Pancreas (tissue), 10 donors: ENCODE results near the gene MGAT3. TPM values are rescaled to one million over a fixed set of nuclear protein-coding genes. Genes with fewer than 3 reads are reported as not detected.

Source experiments
- ATAC-seq, 4 donors: fragments of 200-7000 bp; cut with Tn5 transposase; one replicate each; pipeline versions ENCODE4 v1.8.0 to v1.9.1; 2020; ENCODE audit warnings: mild to moderate bottlenecking in 4 of 4, moderate library complexity in 4 of 4
- DNase-seq, 6 donors: peaks; one replicate each; pipeline ENCODE4 v3.0.0-alpha.2; 2020
- FAIRE-seq: peaks from 2 replicates; lab custom pipeline; 2012; peaks lifted over from hg19 to GRCh38; lab: Jason Lieb, UNC
- H3K27ac ChIP-seq, 4 donors: fragments of 200-600 bp; sonication (generic); 1 replicate in 3 of 4; 2 replicates in 1 of 4; pipeline versions ENCODE4 v1.5.0 to v1.8.0; 2020
- H3K27me3 ChIP-seq, 4 donors: fragments of 200-600 bp; one replicate each; pipeline ENCODE4 v1.8.0; 2021
- H3K36me3 ChIP-seq, 3 donors: fragments of 200-600 bp; sonication (generic) in 1 of 3; one replicate each; pipeline versions ENCODE4 v1.5.0 to v1.8.0; 2020 to 2021
- H3K4me1 ChIP-seq, 3 donors: fragments of 200-600 bp; one replicate each; pipeline ENCODE4 v1.8.0; 2021
- H3K4me3 ChIP-seq, 4 donors: fragments of 200-600 bp; sonication (generic) in 2 of 4; one replicate each; pipeline versions ENCODE4 v1.5.0 to v1.8.0; 2020 to 2021
- H3K9me3 ChIP-seq, 4 donors: fragments of 200-600 bp; one replicate each; pipeline ENCODE4 v1.8.0; 2021
- CTCF ChIP-seq, 4 donors: fragments of 200-600 bp; sonication (generic) in 3 of 4; IDR thresholded peaks; one replicate each; pipeline versions ENCODE4 v1.5.0 to v1.8.0; 2021; ENCODE audit warnings: antibody characterized with exemption in 4 of 4
- WGBS, 2 donors: extraction: QIAGEN DNeasy Blood & Tissue Kit; methylation state at CpG; one replicate each; pipeline ENCODE4 v1.1.7; 2013; 5-methylcytosine and 5-hydroxymethylcytosine counted together
- intact Hi-C, 3 donors: fragments of 100-400 bp; cut with DNase I; formaldehyde crosslinking; loops; one replicate each; pipeline versions ENCODE4 v1.11.1 to v1.14.2; 2022
- polyA plus RNA-seq, 2 donors: library from polyadenylated mRNA; stranded (reverse); fragments of 200-250 nt; gene quantifications; one replicate each; pipeline ENCODE4 v1.2.3, GENCODE V29; 2013
- total RNA-seq, 6 donors: library from RNA; stranded (reverse); fragmentation: NEBNext Ultra II Directional in 4 of 6; extraction: Animal tissue kit (Norgen Biotek cat#: 25700) in 4 of 6; gene quantifications; one replicate each; pipeline versions ENCODE4 v1.2.1 to v1.2.4, GENCODE V29; 2021 to 2023
- donor health status: healthy with polysubstance abuse.
- donor health status: DM: no; HTN: no; CAD: no; lungs with moderate emphysema.
- donor health status: DM: no; HTN: no; CAD: no.
- donor health status: control.
- donor health status: control.
- donor health status: Bipolar disorder and iron deficiency.
- donor health status: DM: yes; HTN: yes; CAD: no.
- donor health status: DM: no; HTN: no; CAD: no.
- donor health status: DM: no; HTN: no; CAD: no.
- donor health status: DM: yes; HTN: yes; CAD: no.

MGAT3 gene
- total and polyA plus RNA-seq, 8 donors, result 1.5 to 4.2 (median 2.2) TPM

- no peaks in the 10 kb centered on the region for H3K4me1 ChIP-seq
- FAIRE-seq, result no peak
- no peak for ATAC-seq
- H3K27me3 ChIP-seq, result no peaks in the 10 kb centered on the region
- peaks cover 0 to 40% (median 20%) of the 10 kb centered on the region in 3 donors for H3K36me3 ChIP-seq
- no peak overlapping the region for H3K4me3 ChIP-seq
- intact Hi-C loops, result no loop called here
- H3K9me3 ChIP-seq, result no peaks in the 10 kb centered on the region
- 78 to 84% methylated on average over 7 of the region's 7 CpGs for WGBS, 2 donors
- TF ChIP-seq CTCF (IDR thresholded peaks at IDR 0.05), result no peak
- H3K27ac ChIP-seq, result no peak overlapping the region
- DNase-seq, result peak in 1 of 6 donors; percentile 39
Measured at GRCh38 chr22:39416319-39416718, 40.5 kb upstream of the MGAT3 start.

DNA sequence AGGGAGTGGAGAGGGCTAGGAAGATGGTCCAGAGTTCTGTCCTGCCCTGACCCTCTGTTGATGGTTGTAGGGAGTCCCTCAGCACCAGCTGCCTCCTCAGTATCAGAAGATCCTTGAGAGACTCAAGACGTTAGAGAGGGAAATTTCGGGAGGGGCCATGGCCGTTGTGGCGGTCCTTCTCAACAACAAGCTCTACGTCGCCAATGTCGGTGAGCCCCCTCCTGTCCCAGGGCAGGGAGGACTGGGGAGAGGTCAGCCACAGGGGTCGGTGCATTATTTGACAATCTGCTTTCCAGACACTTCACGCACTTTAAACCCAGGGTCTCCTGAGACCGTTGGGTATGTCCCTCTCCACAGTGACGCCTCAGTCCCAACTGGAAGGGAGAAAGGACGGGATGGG is 39.2 kb upstream of the MGAT3 start:
- peak in 1 of 6 donors; percentile 16 for DNase-seq

DNA sequence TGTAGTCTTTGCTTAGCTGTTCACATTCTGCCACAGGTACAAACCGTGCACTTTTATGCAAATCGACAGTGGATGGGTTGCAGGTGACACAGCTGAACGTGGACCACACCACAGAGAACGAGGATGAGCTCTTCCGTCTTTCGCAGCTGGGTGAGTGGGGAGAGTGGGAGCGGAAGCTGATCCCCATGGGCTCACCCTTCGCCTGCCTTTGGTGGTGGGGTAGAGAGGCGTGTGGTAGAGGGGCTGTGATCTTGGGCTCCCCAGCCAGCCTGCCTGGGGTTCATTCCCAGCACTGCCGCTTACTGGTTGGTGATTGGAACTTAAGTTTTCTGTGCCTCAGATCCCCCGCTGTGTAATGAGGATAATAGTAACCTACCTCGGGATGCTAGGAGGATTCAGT is 38.1 kb upstream of the MGAT3 start:
- H3K4me1 ChIP-seq, result no peaks in the 10 kb centered on the region
- H3K27ac ChIP-seq, result no peak overlapping the region
- WGBS, 2 donors, result 85 to 92% methylated on average over 12 of the region's 12 CpGs
- no peaks in the 10 kb centered on the region for H3K27me3 ChIP-seq
- intact Hi-C loops, result no loop called here
- H3K9me3 ChIP-seq, result no peaks in the 10 kb centered on the region
- DNase-seq (peak in 1 of 6 donors; percentile 13), FAIRE-seq (no peak), ATAC-seq (no peak)
- no peak for TF ChIP-seq CTCF (IDR thresholded peaks at IDR 0.05)
- peaks cover 0 to 49% (median 20%) of the 10 kb centered on the region in 3 donors for H3K36me3 ChIP-seq
- H3K4me3 ChIP-seq, result no peak overlapping the region

More for the DNA sequence above, 39.2 kb upstream of the MGAT3 start:
- TF ChIP-seq CTCF (IDR thresholded peaks at IDR 0.05), result no peak
- no peaks in the 10 kb centered on the region for H3K9me3 ChIP-seq
- FAIRE-seq (no peak), ATAC-seq (no peak)
- H3K27me3 ChIP-seq, result no peaks in the 10 kb centered on the region
- H3K27ac ChIP-seq, result no peak overlapping the region
- H3K4me1 ChIP-seq, result no peaks in the 10 kb centered on the region
- intact Hi-C loops, result no loop called here
- WGBS, 2 donors, result 91 to 95% methylated on average over 12 of the region's 12 CpGs
- H3K4me3 ChIP-seq, result no peak overlapping the region
- peaks cover 0 to 49% (median 20%) of the 10 kb centered on the region in 3 donors for H3K36me3 ChIP-seq

DNA sequence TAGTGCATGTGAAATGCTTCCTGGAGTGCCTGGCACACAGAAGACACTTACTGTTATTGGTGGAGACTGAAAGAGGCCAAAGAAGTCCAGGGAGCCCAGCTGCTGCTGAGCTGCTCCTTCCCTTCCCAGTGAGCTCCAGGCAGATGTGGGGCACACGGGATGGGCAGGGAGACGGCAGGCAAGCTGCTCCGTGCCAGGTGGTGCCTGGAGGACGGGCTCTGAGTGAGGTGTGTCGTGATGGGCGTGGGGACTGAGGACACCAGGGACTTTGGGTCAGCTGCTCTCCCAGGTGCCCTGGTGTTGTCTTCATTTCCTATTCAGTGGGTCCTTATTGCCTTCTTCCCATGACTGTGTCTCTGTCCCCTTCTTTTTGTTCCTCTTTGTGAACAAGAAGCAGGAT is 37.7 kb upstream of the MGAT3 start:
- Histone ChIP-seq H3K4me3 (no peak overlapping the region), H3K27me3 (no peaks in the 10 kb centered on the region), H3K27ac (no peak overlapping the region), H3K4me1 (no peaks in the 10 kb centered on the region), H3K36me3 (peaks cover 0 to 49% (median 20%) of the 10 kb centered on the region in 3 donors), H3K9me3 (no peaks in the 10 kb centered on the region)
- DNase-seq (peak in 1 of 6 donors; percentile 18), ATAC-seq (no peak), FAIRE-seq (no peak)
- 96% methylated on average over 5 to 6 of the region's 6 CpGs for WGBS, 2 donors
- intact Hi-C loops, result no loop called here
- TF ChIP-seq CTCF (IDR thresholded peaks at IDR 0.05), result no peak

GRCh38 chr22:39419911-39420310 is 36.9 kb upstream of the MGAT3 start:
- intact Hi-C loops, result no loop called here
- Histone ChIP-seq H3K27me3 (no peaks in the 10 kb centered on the region), H3K36me3 (peaks cover 0 to 49% (median 20%) of the 10 kb centered on the region in 3 donors), H3K9me3 (no peaks in the 10 kb centered on the region), H3K4me1 (no peaks in the 10 kb centered on the region), H3K27ac (no peak overlapping the region), H3K4me3 (no peak overlapping the region)
- DNase-seq (peak in 1 of 6 donors; percentile 30), ATAC-seq (no peak), FAIRE-seq (no peak)
- 92 to 94% methylated on average over 5 of the region's 5 CpGs for WGBS, 2 donors
- no peak for TF ChIP-seq CTCF (IDR thresholded peaks at IDR 0.05)
